ENCODE results near the gene FCHO2. TPM values are rescaled to one million over a fixed set of nuclear protein-coding genes. Genes with fewer than 3 reads are reported as not detected.

Gene FCHO2
- total and polyA plus RNA-seq, 10 of the 15 experiments (the other 5 are each of a cell fraction or from before 2014, with no cell fraction given), result 0.05 to 1.4 (median 0.18) TPM

- Histone ChIP-seq H3K79me2 (ENCODE audit: control insufficient read depth, insufficient read depth, low read length) (no peaks in the 10 kb centered on the region), H2AFZ (ENCODE audit: control insufficient read depth, low read depth, low read length) (no peak overlapping the region), H3K36me3 (ENCODE audit: control insufficient read depth in 2 of 2, insufficient read depth in 2 of 2, low read length in 1 of 2) (no peaks in the 10 kb centered on the region), H3K4me2 (ENCODE audit: control insufficient read depth, insufficient read depth) (no peak overlapping the region), H3K4me1 (ENCODE audit: control insufficient read depth, insufficient read depth, low read length) (no peaks in the 10 kb centered on the region), H3K27me3 (replicated peaks in 1 of 2; ENCODE audit: control insufficient read depth in 2 of 2, insufficient read depth in 2 of 2, low read length in 1 of 2) (peaks cover 0 to 3% of the 10 kb centered on the region in 2 experiments; a peak in 3 of 4 replicates), H3K4me3 (no peak overlapping the region), H3K9ac (ENCODE audit: control insufficient read depth, insufficient read depth, low read length) (no peak overlapping the region), H3K27ac (ENCODE audit: control insufficient read depth, insufficient read depth) (no peak overlapping the region), H3K9me3 (replicated peaks; ENCODE audit: control insufficient read depth, insufficient read depth, low read length) (no peaks in the 10 kb centered on the region), H4K20me1 (ENCODE audit: control insufficient read depth, insufficient read depth) (peaks cover 4% of the 10 kb centered on the region; the same call in 1 of the 2 replicates)
- in situ Hi-C loops (cut with MboI), result no loop called here
- ATAC-seq (peak; percentile 23; the same call in 2 of the 3 replicates), FAIRE-seq (no peak), DNase-seq (ENCODE audit: low read depth, low spot score) (no peak)
- intact Hi-C loops (cut with micrococcal nuclease; ENCODE audit: unreplicated experiment), result no loop called here
- ChIA-PET SMC1A (ENCODE audit: uncharacterized antibody, unreplicated experiment) (interaction anchor here (1.1 kb wide), 1 partner anchor 27 kb away, joined by 5 read pairs; no protein-coding TSS in a partner anchor), POLR2A (no interaction called here), CTCF (no interaction called here), RAD21 (ENCODE audit: unreplicated experiment) (no interaction called here)
- 34% methylated on average over 4 of the region's 4 CpGs for WGBS (ENCODE audit: insufficient coverage, insufficient replicate concordance, low lambda C conversion rate, missing lambda C conversion rate)
- TF ChIP-seq ATF2 (IDR thresholded peaks at IDR 0.05; ENCODE audit: low read length) (no peak), STAT1 (conservative IDR thresholded peaks at IDR 0.05) (no peak), NR2C1 (IDR thresholded peaks at IDR 0.05) (no peak), BRCA1 (IDR thresholded peaks at IDR 0.05; ENCODE audit: low read depth, low read length) (no peak), CHD2 (IDR thresholded peaks at IDR 0.05; ENCODE audit: borderline replicate concordance, low read depth, low read length) (no peak), ZNF622 (IDR thresholded peaks at IDR 0.05) (no peak), SKIL (IDR thresholded peaks at IDR 0.05; ENCODE audit: low read depth, poor library complexity, severe bottlenecking) (no peak)
- BruUV-seq (replicated peaks), result no TSS peak
These were observed 170.5 kb downstream of the FCHO2 start for GRCh38 chr5:73126381-73126780.

All from GM12878 (cell line).